H9 (cell line): ENCODE measurements around the gene PCDHGB4. TPM values are rescaled to one million over a fixed set of nuclear protein-coding genes. Genes with fewer than 3 reads are reported as not detected.
A peak's percentile ranks its signal among the peaks of the same experiment; 100 is the strongest.

Experiments
- DNase-seq: peaks from one replicate; pipeline ENCODE4 v3.0.0-alpha.2; 2017
- H2AFZ ChIP-seq: one replicate; pipeline ENCODE4 v1.6.1; 2013; ENCODE audit warnings: mild to moderate bottlenecking, low read length, control low read depth, moderate library complexity
- H2AK5ac ChIP-seq: 2 replicates; pipeline ENCODE4 v1.6.1; 2013; ENCODE audit warnings: low read length, control low read depth, mixed read lengths; ENCODE audit not compliant: insufficient read length
- H2BK120ac ChIP-seq: one replicate; pipeline ENCODE4 v1.6.1; 2013; ENCODE audit warnings: low read depth, mild to moderate bottlenecking, low read length, control low read depth, inconsistent platforms; ENCODE audit not compliant: poor library complexity, severe bottlenecking
- H2BK12ac ChIP-seq: 2 replicates; pipeline ENCODE4 v1.6.1; 2013; ENCODE audit warnings: low read length, control low read depth, mixed read lengths, low read depth; ENCODE audit not compliant: insufficient read length
- H2BK15ac ChIP-seq: 2 replicates; pipeline ENCODE4 v1.6.1; 2013; ENCODE audit warnings: low read depth, low read length, control low read depth
- H2BK20ac ChIP-seq: one replicate; pipeline ENCODE4 v1.6.1; 2013; ENCODE audit warnings: low read depth, mild to moderate bottlenecking, low read length, control low read depth, inconsistent platforms; ENCODE audit not compliant: poor library complexity, severe bottlenecking
- H2BK5ac ChIP-seq: 2 replicates; pipeline ENCODE4 v1.6.1; 2013; ENCODE audit warnings: low read length, control low read depth, mixed read lengths; ENCODE audit not compliant: insufficient read length
- H3K14ac ChIP-seq: 2 replicates; pipeline ENCODE4 v1.6.1; 2013; ENCODE audit warnings: low read length, control low read depth; ENCODE audit not compliant: insufficient read depth
- H3K18ac ChIP-seq: 2 replicates; pipeline ENCODE4 v1.6.1; 2013; ENCODE audit warnings: low read depth, mild to moderate bottlenecking, mixed read lengths, low read length, control low read depth; ENCODE audit not compliant: insufficient read length
- H3K23ac ChIP-seq: 2 replicates; pipeline ENCODE4 v1.6.1; 2013; ENCODE audit warnings: low read length, control low read depth, mixed read lengths, low read depth; ENCODE audit not compliant: insufficient read length
- H3K23me2 ChIP-seq: 2 replicates; pipeline ENCODE4 v1.6.1; 2013; ENCODE audit warnings: low read depth, mild to moderate bottlenecking, mixed read lengths, low read length, control low read depth; ENCODE audit not compliant: insufficient read length, poor library complexity, severe bottlenecking
- H3K27ac ChIP-seq: 2 replicates; pipeline ENCODE4 v1.5.1; 2013; ENCODE audit warnings: low read length, control low read depth, mixed read lengths, low read depth; ENCODE audit not compliant: insufficient read length
- H3K27me3 ChIP-seq: 2 replicates; pipeline ENCODE4 v1.6.1; 2013; ENCODE audit warnings: low read length, control low read depth, inconsistent platforms; ENCODE audit not compliant: insufficient read depth
- H3K4ac ChIP-seq: 2 replicates; pipeline ENCODE4 v1.6.1; 2013; ENCODE audit warnings: low read depth, mild to moderate bottlenecking, control low read depth, inconsistent platforms, low read length, moderate library complexity
- H3K4me1 ChIP-seq: 2 replicates; pipeline ENCODE4 v1.6.1; 2013; ENCODE audit warnings: low read length, control low read depth, inconsistent platforms; ENCODE audit not compliant: insufficient read depth
- H3K4me2 ChIP-seq: 2 replicates; pipeline ENCODE4 v1.6.1; 2013; ENCODE audit warnings: low read length, control low read depth, mixed read lengths; ENCODE audit not compliant: insufficient read length, insufficient read depth
- H3K56ac ChIP-seq: 2 replicates; pipeline ENCODE4 v1.6.1; 2013; ENCODE audit warnings: low read depth, mild to moderate bottlenecking, mixed read lengths, low read length, control low read depth; ENCODE audit not compliant: insufficient read length
- H3K79me1 ChIP-seq: 2 replicates; pipeline ENCODE4 v1.6.1; 2013; ENCODE audit warnings: low read depth, mild to moderate bottlenecking, moderate library complexity, low read length, control low read depth, inconsistent platforms; ENCODE audit not compliant: insufficient read depth, poor library complexity, severe bottlenecking
- H3K79me2 ChIP-seq: 2 replicates; pipeline ENCODE4 v1.6.1; 2013; ENCODE audit warnings: low read length, control low read depth, inconsistent platforms; ENCODE audit not compliant: insufficient read depth
- H3K9ac ChIP-seq: 2 replicates; pipeline ENCODE4 v1.6.1; 2013; ENCODE audit warnings: low read length, control low read depth, mixed read lengths; ENCODE audit not compliant: insufficient read length; ENCODE audit errors: extremely low read depth
- H3K9me3 ChIP-seq: one replicate; pipeline ENCODE4 v1.6.1; 2013; ENCODE audit warnings: low read depth, low read length, inconsistent platforms; ENCODE audit not compliant: control insufficient read depth
- H3T11ph ChIP-seq: one replicate; pipeline ENCODE4 v1.6.1; 2013; ENCODE audit warnings: mild to moderate bottlenecking, low read length, control low read depth, inconsistent platforms
- H4K20me1 ChIP-seq: one replicate; pipeline ENCODE4 v1.6.1; 2013; ENCODE audit not compliant: control insufficient read depth, insufficient read length, insufficient read depth
- H4K5ac ChIP-seq: 2 replicates; pipeline ENCODE4 v1.6.1; 2013; ENCODE audit warnings: low read depth, mild to moderate bottlenecking, mixed read lengths, low read length, control low read depth; ENCODE audit not compliant: insufficient read length
- H4K8ac ChIP-seq: replicated peaks from 2 replicates; pipeline ENCODE4 v1.6.1; 2013; ENCODE audit warnings: low read length, control low read depth, mixed read lengths, low read depth; ENCODE audit not compliant: insufficient read length
- H4K91ac ChIP-seq: 2 replicates; pipeline ENCODE4 v1.6.1; 2013; ENCODE audit warnings: low read depth, mild to moderate bottlenecking, moderate library complexity, mixed read lengths, low read length, control low read depth; ENCODE audit not compliant: insufficient read length
- H3K27ac Mint-ChIP-seq, 3 experiments: 2 replicates in 2 of 3; 3 replicates in 1 of 3; pipeline ENCODE4 v1.8.0; 2020 to 2021; ENCODE audit warnings: mixed read lengths in 3 of 3, mild to moderate bottlenecking in 1 of 3, moderate library complexity in 1 of 3
- H3K27me3 Mint-ChIP-seq: 2 replicates; pipeline ENCODE4 v1.8.0; 2021; ENCODE audit warnings: low read depth, mild to moderate bottlenecking, moderate library complexity, mixed read lengths
- H3K36me3 Mint-ChIP-seq, 3 experiments: 2 replicates in 2 of 3; 3 replicates in 1 of 3; pipeline ENCODE4 v1.8.0; 2020 to 2021; ENCODE audit warnings: low read depth in 3 of 3, mixed read lengths in 3 of 3; ENCODE audit not compliant: insufficient read depth in 1 of 3
- H3K4me1 Mint-ChIP-seq, 2 experiments: 2 replicates each; pipeline ENCODE4 v1.8.0; 2020; ENCODE audit warnings: mixed read lengths in 2 of 2
- H3K4me3 Mint-ChIP-seq, 2 experiments: 2 replicates in 1 of 2; 3 replicates in 1 of 2; pipeline ENCODE4 v1.8.0; 2020 to 2021; ENCODE audit warnings: mild to moderate bottlenecking in 2 of 2, mixed read lengths in 2 of 2, moderate library complexity in 1 of 2
- H3K9me3 Mint-ChIP-seq, 2 experiments: 2 replicates in 1 of 2; 3 replicates in 1 of 2; pipeline ENCODE4 v1.8.0; 2020; ENCODE audit warnings: mild to moderate bottlenecking in 2 of 2, mixed read lengths in 2 of 2, moderate library complexity in 1 of 2
- WGBS: extraction: QIAGEN DNeasy Blood & Tissue Kit; methylation state at CpG from one replicate; pipeline ENCODE4 v1.1.7; 2013; ENCODE audit warnings: missing lambda C conversion rate, low lambda C conversion rate, mixed read lengths; ENCODE audit not compliant: insufficient read length; ENCODE audit errors: extremely low coverage; 5-methylcytosine and 5-hydroxymethylcytosine counted together
- total RNA-seq: library from RNA; stranded (reverse); gene quantifications from 2 replicates; pipeline ENCODE4 v1.2.1, GENCODE V29; 2021
- TF ChIP-seq, protein P1 (sequence below): fragments of 200-600 bp; sonication (generic); conservative IDR thresholded peaks from 3 replicates; pipeline ENCODE4 v1.8.0; 2021; ENCODE audit warnings: antibody characterized with exemption, mild to moderate bottlenecking

PCDHGB4 gene
- total RNA-seq, 1 experiment from 2014 or later: 4.2 TPM

DNA sequence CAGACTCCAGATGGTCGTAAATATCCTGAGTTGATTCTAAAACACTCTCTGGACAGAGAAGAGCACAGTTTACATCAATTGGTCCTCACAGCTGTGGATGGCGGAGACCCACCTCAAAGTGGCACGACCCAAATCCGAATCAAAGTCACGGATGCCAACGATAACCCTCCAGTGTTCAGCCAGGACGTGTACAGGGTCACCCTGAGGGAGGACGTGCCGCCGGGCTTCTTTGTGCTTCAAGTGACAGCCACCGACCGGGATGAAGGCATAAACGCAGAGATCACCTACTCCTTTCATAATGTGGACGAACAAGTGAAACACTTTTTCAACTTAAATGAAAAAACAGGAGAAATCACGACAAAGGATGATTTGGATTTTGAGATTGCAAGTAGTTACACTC, 26.8 kb upstream of the PCDHGB4 start:
- H2AFZ ChIP-seq: no peak overlapping the region
- H2BK15ac ChIP-seq: no peak overlapping the region
- no peak overlapping the region for H2AK5ac ChIP-seq
- H3K27ac ChIP-seq: no peak overlapping the region
- Mint-ChIP-seq H3K27ac (peak overlapping the region in 1 of 3 experiments; percentile 24; a peak in 1 of 7 replicates), H3K27me3 (peaks cover 7% of the 10 kb centered on the region), H3K36me3 (peaks cover 44 to 72% (median 64%) of the 10 kb centered on the region in 3 experiments), H3K4me1 (peaks cover 7 to 15% of the 10 kb centered on the region in 2 experiments; a peak in 3 of 4 replicates), H3K9me3 (peaks cover 73% of the 10 kb centered on the region in 2 experiments), H3K4me3 (no peak overlapping the region)
- H3K4me1 ChIP-seq: no peaks in the 10 kb centered on the region
- H4K91ac ChIP-seq: no peak overlapping the region
- H3K18ac ChIP-seq: no peak overlapping the region
- no peak overlapping the region for H4K8ac ChIP-seq
- H4K5ac ChIP-seq: no peak overlapping the region
- H2BK120ac ChIP-seq: no peak overlapping the region
- no peak overlapping the region for H2BK20ac ChIP-seq
- H3K14ac ChIP-seq: no peak overlapping the region
- no peaks in the 10 kb centered on the region for H4K20me1 ChIP-seq
- no peaks in the 10 kb centered on the region for H3K79me2 ChIP-seq
- no peak overlapping the region for H3K23ac ChIP-seq
- TF ChIP-seq, protein P1, sequence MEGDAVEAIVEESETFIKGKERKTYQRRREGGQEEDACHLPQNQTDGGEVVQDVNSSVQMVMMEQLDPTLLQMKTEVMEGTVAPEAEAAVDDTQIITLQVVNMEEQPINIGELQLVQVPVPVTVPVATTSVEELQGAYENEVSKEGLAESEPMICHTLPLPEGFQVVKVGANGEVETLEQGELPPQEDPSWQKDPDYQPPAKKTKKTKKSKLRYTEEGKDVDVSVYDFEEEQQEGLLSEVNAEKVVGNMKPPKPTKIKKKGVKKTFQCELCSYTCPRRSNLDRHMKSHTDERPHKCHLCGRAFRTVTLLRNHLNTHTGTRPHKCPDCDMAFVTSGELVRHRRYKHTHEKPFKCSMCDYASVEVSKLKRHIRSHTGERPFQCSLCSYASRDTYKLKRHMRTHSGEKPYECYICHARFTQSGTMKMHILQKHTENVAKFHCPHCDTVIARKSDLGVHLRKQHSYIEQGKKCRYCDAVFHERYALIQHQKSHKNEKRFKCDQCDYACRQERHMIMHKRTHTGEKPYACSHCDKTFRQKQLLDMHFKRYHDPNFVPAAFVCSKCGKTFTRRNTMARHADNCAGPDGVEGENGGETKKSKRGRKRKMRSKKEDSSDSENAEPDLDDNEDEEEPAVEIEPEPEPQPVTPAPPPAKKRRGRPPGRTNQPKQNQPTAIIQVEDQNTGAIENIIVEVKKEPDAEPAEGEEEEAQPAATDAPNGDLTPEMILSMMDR: no peak
- H3T11ph ChIP-seq: no peak overlapping the region
- DNase-seq: no peak
- H2BK12ac ChIP-seq: no peak overlapping the region
- no peak overlapping the region for H3K4me2 ChIP-seq
- H3K4ac ChIP-seq: no peak overlapping the region
- H3K9me3 ChIP-seq: peaks cover 31% of the 10 kb centered on the region
- no peaks in the 10 kb centered on the region for H3K27me3 ChIP-seq
- H3K9ac ChIP-seq: no peak overlapping the region
- H3K56ac ChIP-seq: no peak overlapping the region
- H3K79me1 ChIP-seq: no peaks in the 10 kb centered on the region
- no peak overlapping the region for H2BK5ac ChIP-seq
- no peaks in the 10 kb centered on the region for H3K23me2 ChIP-seq
- WGBS: no CpG with 5 or more reads among the region's 15 CpGs
